Neuronal stem cell (in vitro differentiated cells): ENCODE data around the gene HLA-DRA.

Experiments used
- DNase-seq: peaks from one replicate; pipeline ENCODE4 v3.0.0-alpha.2; 2013; ENCODE audit warnings: low spot score
- H2AFZ ChIP-seq: one replicate; pipeline ENCODE4 v1.6.1; 2013; ENCODE audit warnings: mild to moderate bottlenecking, low read length, inconsistent platforms
- H2AK5ac ChIP-seq: 2 replicates; pipeline ENCODE4 v1.6.1; 2013; ENCODE audit warnings: low read depth, mild to moderate bottlenecking, inconsistent platforms, low read length, moderate library complexity, mixed read lengths
- H2BK120ac ChIP-seq: 2 replicates; pipeline ENCODE4 v1.6.1; 2013; ENCODE audit warnings: low read depth, mild to moderate bottlenecking, inconsistent platforms, low read length, moderate library complexity, mixed read lengths
- H2BK12ac ChIP-seq: one replicate; pipeline ENCODE4 v1.6.1; 2013; ENCODE audit warnings: low read length, inconsistent platforms
- H2BK15ac ChIP-seq: 2 replicates; pipeline ENCODE4 v1.6.1; 2013; ENCODE audit warnings: mild to moderate bottlenecking, low read length, inconsistent platforms, mixed read lengths
- H2BK5ac ChIP-seq: one replicate; pipeline ENCODE4 v1.6.1; 2013; ENCODE audit warnings: inconsistent platforms, mild to moderate bottlenecking, low read length, moderate library complexity
- H3K14ac ChIP-seq: one replicate; pipeline ENCODE4 v1.6.1; 2013; ENCODE audit warnings: low read length, inconsistent platforms
- H3K18ac ChIP-seq: 2 replicates; pipeline ENCODE4 v1.6.1; 2013; ENCODE audit warnings: low read length, inconsistent platforms
- H3K23ac ChIP-seq: 2 replicates; pipeline ENCODE4 v1.6.1; 2013; ENCODE audit warnings: low read depth, mild to moderate bottlenecking, mixed read lengths, low read length, inconsistent platforms; ENCODE audit not compliant: poor library complexity
- H3K27ac ChIP-seq: replicated peaks from 3 replicates; pipeline ENCODE4 v1.5.1; 2013; ENCODE audit warnings: low read length, inconsistent platforms
- H3K27me3 ChIP-seq, 3 experiments: 2 replicates each; pipeline ENCODE4 v1.6.1; 2013; ENCODE audit warnings: low read length in 3 of 3, mild to moderate bottlenecking in 2 of 3, inconsistent platforms in 1 of 3, low read depth in 1 of 3, mixed read lengths in 1 of 3, moderate library complexity in 1 of 3; ENCODE audit not compliant: control insufficient read depth in 3 of 3, insufficient read depth in 3 of 3
- H3K36me3 ChIP-seq, 2 donors: replicated peaks in 1 of 2; 2 replicates each; pipeline ENCODE4 v1.6.1; 2013; ENCODE audit warnings: low read length in 2 of 2; ENCODE audit not compliant: control insufficient read depth in 2 of 2, insufficient read depth in 2 of 2
- H3K4ac ChIP-seq: 2 replicates; pipeline ENCODE4 v1.6.1; 2013; ENCODE audit warnings: inconsistent platforms, mild to moderate bottlenecking, low read length, moderate library complexity
- H3K4me1 ChIP-seq, 2 donors: 1 replicate in 1 of 2; 2 replicates in 1 of 2; pipeline ENCODE4 v1.6.1; 2013; ENCODE audit warnings: low read length in 2 of 2, low read depth in 1 of 2; ENCODE audit not compliant: control insufficient read depth in 2 of 2, insufficient read depth in 1 of 2
- H3K4me2 ChIP-seq: one replicate; pipeline ENCODE4 v1.6.1; 2013; ENCODE audit warnings: mild to moderate bottlenecking, low read length, inconsistent platforms; ENCODE audit not compliant: insufficient read depth, poor library complexity, severe bottlenecking
- H3K4me3 ChIP-seq, 2 donors: 2 replicates each; pipeline ENCODE4 v1.5.1; 2013; ENCODE audit warnings: low read length in 2 of 2, mild to moderate bottlenecking in 2 of 2, inconsistent platforms in 1 of 2, moderate library complexity in 1 of 2
- H3K79me1 ChIP-seq: one replicate; pipeline ENCODE4 v1.6.1; 2013; ENCODE audit warnings: low read depth, mild to moderate bottlenecking, inconsistent platforms, low read length, moderate library complexity
- H3K9ac ChIP-seq: one replicate; pipeline ENCODE4 v1.6.1; 2013; ENCODE audit warnings: mild to moderate bottlenecking, low read depth, low read length, inconsistent platforms; ENCODE audit not compliant: poor library complexity
- H3K9me3 ChIP-seq, 2 donors: replicated peaks in 1 of 2; 2 replicates each; pipeline versions ENCODE3 to v1.6.1; 2013; ENCODE audit warnings: low read length in 2 of 2, mild to moderate bottlenecking in 2 of 2, inconsistent platforms in 1 of 2, low read depth in 1 of 2, mixed read lengths in 1 of 2, moderate library complexity in 1 of 2; ENCODE audit not compliant: control insufficient read depth in 2 of 2, insufficient read depth in 1 of 2
- H4K8ac ChIP-seq: one replicate; pipeline ENCODE4 v1.6.1; 2013; ENCODE audit warnings: low read depth, mild to moderate bottlenecking, inconsistent platforms, low read length, moderate library complexity
- H4K91ac ChIP-seq: one replicate; pipeline ENCODE4 v1.6.1; 2013; ENCODE audit warnings: low read length, low read depth, mild to moderate bottlenecking, inconsistent platforms; ENCODE audit not compliant: poor library complexity
- WGBS, 2 donors: extraction: QIAGEN DNeasy Blood & Tissue Kit; methylation state at CpG; one replicate each; pipeline ENCODE4 v1.1.7; 2013; ENCODE audit warnings: missing lambda C conversion rate in 2 of 2, mixed read lengths in 1 of 2; ENCODE audit not compliant: insufficient read length in 2 of 2, insufficient replicate concordance in 1 of 2; ENCODE audit errors: extremely low coverage in 2 of 2; 5-methylcytosine and 5-hydroxymethylcytosine counted together

The HLA-DRA gene

DNA sequence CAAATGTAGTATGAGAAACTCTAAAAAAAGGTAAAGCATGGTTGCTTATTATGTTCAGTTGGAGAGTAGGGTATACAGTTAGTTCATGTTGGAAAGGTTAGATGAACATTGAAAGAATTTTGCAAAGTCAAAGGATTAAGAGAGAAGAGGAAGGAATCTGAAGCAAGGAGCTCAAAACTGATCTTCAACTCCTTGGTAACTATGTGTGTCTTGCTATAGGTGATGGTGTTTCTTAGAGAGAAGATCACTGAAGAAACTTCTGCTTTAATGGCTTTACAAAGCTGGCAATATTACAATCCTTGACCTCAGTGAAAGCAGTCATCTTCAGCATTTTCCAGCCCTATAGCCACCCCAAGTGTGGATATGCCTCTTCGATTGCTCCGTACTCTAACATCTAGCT, 4.7 kb downstream of the HLA-DRA start:
- Histone ChIP-seq H3K79me1 (no peaks in the 10 kb centered on the region), H4K8ac (no peak overlapping the region), H2BK120ac (no peak overlapping the region), H3K14ac (no peak overlapping the region), H3K9me3 (no peaks in the 10 kb centered on the region), H3K4me3 (no peak overlapping the region), H3K27ac (no peak overlapping the region), H3K9ac (no peak overlapping the region), H2BK12ac (no peak overlapping the region), H2AK5ac (no peak overlapping the region), H3K4me1 (no peaks in the 10 kb centered on the region), H3K27me3 (no peaks in the 10 kb centered on the region), H2BK5ac (no peak overlapping the region), H3K36me3 (no peaks in the 10 kb centered on the region), H3K23ac (no peak overlapping the region), H3K4me2 (no peak overlapping the region), H3K18ac (no peak overlapping the region), H2BK15ac (no peak overlapping the region), H2AFZ (no peak overlapping the region), H4K91ac (no peak overlapping the region), H3K4ac (no peak overlapping the region)
- no peak for DNase-seq
- no CpG with 5 or more reads among the region's 2 CpGs for WGBS, 2 donors

DNA sequence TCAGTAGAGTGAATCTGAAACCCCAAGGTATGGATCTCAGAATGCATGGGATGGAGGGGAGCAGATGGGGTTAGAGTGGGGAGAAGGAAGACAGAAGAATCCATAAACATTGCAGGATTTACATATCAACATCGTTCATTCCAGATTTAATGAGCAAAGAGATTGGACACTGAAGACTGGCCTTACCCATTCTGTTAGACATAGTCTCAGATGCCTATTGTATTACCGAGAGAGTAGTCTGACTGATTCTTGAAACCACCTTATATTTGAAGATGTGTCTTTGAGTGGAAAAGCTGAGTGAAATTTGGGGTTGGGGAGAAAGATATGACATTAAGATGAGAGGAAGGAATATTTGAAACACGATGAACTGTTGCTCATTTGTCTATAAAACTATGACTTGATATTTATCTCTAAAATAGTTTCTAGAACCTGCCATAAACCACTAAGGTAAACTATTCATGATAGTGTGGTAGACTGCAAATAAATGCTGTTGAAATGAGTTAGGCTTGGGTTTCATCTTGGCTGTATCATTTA, 5.7 kb downstream of the HLA-DRA start:
- Histone ChIP-seq H4K91ac (no peak overlapping the region), H2AFZ (no peak overlapping the region), H3K23ac (no peak overlapping the region), H3K9me3 (no peaks in the 10 kb centered on the region), H2BK12ac (no peak overlapping the region), H3K4me3 (no peak overlapping the region), H3K14ac (no peak overlapping the region), H2BK15ac (no peak overlapping the region), H2BK120ac (no peak overlapping the region), H3K79me1 (no peaks in the 10 kb centered on the region), H3K18ac (no peak overlapping the region), H3K27me3 (no peaks in the 10 kb centered on the region), H4K8ac (no peak overlapping the region), H3K4me1 (no peaks in the 10 kb centered on the region), H3K36me3 (no peaks in the 10 kb centered on the region), H2AK5ac (no peak overlapping the region), H3K9ac (no peak overlapping the region), H3K4me2 (no peak overlapping the region), H3K27ac (no peak overlapping the region), H3K4ac (no peak overlapping the region), H2BK5ac (no peak overlapping the region)
- no CpG with 5 or more reads among the region's 3 CpGs for WGBS, 2 donors
- DNase-seq: no peak

DNA sequence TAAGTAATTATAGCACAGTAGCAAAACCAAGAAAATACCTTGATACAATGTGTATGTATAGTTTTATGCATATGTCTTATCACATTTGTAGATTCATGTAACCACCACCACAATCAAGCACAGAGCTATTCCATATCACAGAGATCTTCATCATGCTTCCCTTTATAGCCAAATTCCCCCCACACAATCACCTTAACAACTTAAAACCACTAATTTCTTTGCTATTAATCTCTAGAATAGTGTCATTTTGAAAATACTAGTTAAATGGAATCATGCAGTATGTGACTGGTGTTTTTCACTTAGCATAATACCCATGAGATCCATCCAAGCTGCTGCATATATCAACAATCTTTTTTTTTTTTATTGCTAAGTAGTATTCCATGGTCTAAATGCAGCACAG, 8.2 kb downstream of the HLA-DRA start:
- Histone ChIP-seq H3K4me1 (no peaks in the 10 kb centered on the region), H2BK12ac (no peak overlapping the region), H4K91ac (no peak overlapping the region), H2BK5ac (no peak overlapping the region), H3K27me3 (no peaks in the 10 kb centered on the region), H3K79me1 (no peaks in the 10 kb centered on the region), H3K9ac (no peak overlapping the region), H2BK15ac (no peak overlapping the region), H3K4me3 (no peak overlapping the region), H3K23ac (no peak overlapping the region), H3K4ac (no peak overlapping the region), H2BK120ac (no peak overlapping the region), H4K8ac (no peak overlapping the region), H3K27ac (no peak overlapping the region), H3K36me3 (no peaks in the 10 kb centered on the region), H3K9me3 (no peaks in the 10 kb centered on the region), H3K14ac (no peak overlapping the region), H2AFZ (no peak overlapping the region), H3K18ac (no peak overlapping the region), H2AK5ac (no peak overlapping the region), H3K4me2 (no peak overlapping the region)
- DNase-seq: no peak

DNA sequence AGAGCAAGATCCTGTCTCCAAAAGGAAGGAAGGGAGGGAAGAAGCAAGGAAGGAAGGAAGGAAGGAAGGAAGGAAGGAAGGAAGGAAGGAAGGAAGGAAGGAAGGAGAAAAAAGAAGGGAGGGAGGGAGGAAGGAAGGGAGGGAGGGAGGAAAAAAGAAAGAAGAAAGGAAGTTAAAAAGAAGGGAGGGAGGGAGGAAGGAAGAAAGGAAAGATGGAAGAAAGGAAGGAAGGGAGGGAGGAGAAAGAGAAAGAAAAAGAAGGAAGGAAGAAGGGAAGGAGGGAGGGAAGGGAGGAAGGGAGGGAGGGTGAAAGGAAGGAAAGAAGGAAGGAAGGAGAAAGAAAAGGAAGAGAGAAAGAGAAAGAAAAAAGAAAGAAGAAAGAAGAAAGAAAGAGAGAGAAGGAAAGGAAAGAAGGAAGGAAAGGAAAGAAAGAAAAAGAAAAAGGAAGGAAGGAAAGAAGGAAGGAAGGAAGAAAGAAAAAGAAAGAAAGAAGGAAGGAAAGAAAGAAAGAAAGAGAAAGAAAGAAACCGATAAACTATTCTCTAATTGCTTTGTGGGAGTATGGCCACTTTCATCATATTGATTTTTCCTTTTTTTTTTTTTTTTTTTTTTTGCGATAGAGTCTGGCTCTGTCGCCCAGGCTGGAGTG, 9.5 kb downstream of the HLA-DRA start:
- Histone ChIP-seq H3K27ac (no peak overlapping the region), H3K23ac (no peak overlapping the region), H3K9me3 (peaks cover 0 to 2% of the 10 kb centered on the region in 2 donors), H3K18ac (no peak overlapping the region), H3K14ac (no peak overlapping the region), H3K4me2 (no peak overlapping the region), H3K27me3 (no peaks in the 10 kb centered on the region), H3K9ac (no peak overlapping the region), H3K4me1 (no peaks in the 10 kb centered on the region), H3K79me1 (no peaks in the 10 kb centered on the region), H2BK5ac (no peak overlapping the region), H2AFZ (no peak overlapping the region), H2AK5ac (no peak overlapping the region), H2BK120ac (no peak overlapping the region), H2BK12ac (no peak overlapping the region), H3K4ac (no peak overlapping the region), H3K36me3 (no peaks in the 10 kb centered on the region), H4K91ac (no peak overlapping the region), H2BK15ac (no peak overlapping the region), H4K8ac (no peak overlapping the region), H3K4me3 (no peak overlapping the region)
- no CpG with 5 or more reads among the region's 3 CpGs for WGBS, 2 donors
- DNase-seq: no peak
